Measurements from ENCODE around the gene PDPR.
A peak's percentile ranks its signal among the peaks of the same experiment; 100 is the strongest.
"Not testable (repeated sequence)": the region's sequence is repeated elsewhere in the genome, so short reads cannot be mapped to it uniquely, and the experiment has no call there.

PDPR gene

GRCh38 chr16:70113982-70114826 is at the start of gene PDPR:
PDPR (plus strand) TSS chr16:70114332; CDS start chr16:70120493, 6,161 bp downstream.
- peak; percentile 88 for DNase-seq (ENCODE audit: low read depth)

GRCh38 chr16:70064841-70065370 is 49.2 kb upstream of the PDPR start:
- DNase-seq (ENCODE audit: low read depth), result peak; percentile 41

GRCh38 chr16:70065376-70065745 is 48.8 kb upstream of the PDPR start:
- not testable (repeated sequence) for DNase-seq (ENCODE audit: low read depth)

- peak; percentile 84 for DNase-seq (ENCODE audit: low read depth)
These were observed 48.1 kb upstream of the PDPR start for GRCh38 chr16:70065746-70066658.

- DNase-seq (ENCODE audit: low read depth), result not testable (repeated sequence)
These were observed 47.4 kb upstream of the PDPR start for GRCh38 chr16:70066751-70067150.

- not testable (repeated sequence) for DNase-seq (ENCODE audit: low read depth)
These were observed 35.1 kb upstream of the PDPR start for GRCh38 chr16:70079081-70079480.

GRCh38 chr16:70081219-70081618 is 32.9 kb upstream of the PDPR start:
- not testable (repeated sequence) for DNase-seq (ENCODE audit: low read depth)

GRCh38 chr16:70083931-70084330 is 30.2 kb upstream of the PDPR start:
- DNase-seq (ENCODE audit: low read depth), result not testable (repeated sequence)

- not testable (repeated sequence) for DNase-seq (ENCODE audit: low read depth)
These were observed 26.0 kb upstream of the PDPR start for GRCh38 chr16:70088160-70088559.

- DNase-seq (ENCODE audit: low read depth), result not testable (repeated sequence)
These were observed 25.3 kb upstream of the PDPR start for GRCh38 chr16:70088877-70089276.

GRCh38 chr16:70089289-70089688 is 24.8 kb upstream of the PDPR start:
- DNase-seq (ENCODE audit: low read depth), result not testable (repeated sequence)

GRCh38 chr16:70091104-70091503 is 23.0 kb upstream of the PDPR start:
- DNase-seq (ENCODE audit: low read depth), result not testable (repeated sequence)

GRCh38 chr16:70094096-70094495 is 20.0 kb upstream of the PDPR start:
- DNase-seq (ENCODE audit: low read depth), result not testable (repeated sequence)

- not testable (repeated sequence) for DNase-seq (ENCODE audit: low read depth)
These were observed 4.4 kb upstream of the PDPR start for GRCh38 chr16:70109583-70110279.

GRCh38 chr16:70112162-70112561 is 2.0 kb upstream of the PDPR start:
- DNase-seq (ENCODE audit: low read depth), result not testable (repeated sequence)

- DNase-seq (ENCODE audit: low read depth), result not testable (repeated sequence)
These were observed 542 bp upstream of the PDPR start for GRCh38 chr16:70113599-70113981.

- not testable (repeated sequence) for DNase-seq (ENCODE audit: low read depth)
These were observed 4.2 kb downstream of the PDPR start for GRCh38 chr16:70118354-70118753.

- DNase-seq (ENCODE audit: low read depth), result not testable (repeated sequence)
These were observed 4.6 kb downstream of the PDPR start for GRCh38 chr16:70118776-70119175.

GRCh38 chr16:70120398-70120797 is 6.3 kb downstream of the PDPR start:
- DNase-seq (ENCODE audit: low read depth), result not testable (repeated sequence)

- DNase-seq (ENCODE audit: low read depth), result not testable (repeated sequence)
These were observed 9.7 kb downstream of the PDPR start for GRCh38 chr16:70123822-70124221.

GRCh38 chr16:70126226-70126625 is 12.1 kb downstream of the PDPR start:
- not testable (repeated sequence) for DNase-seq (ENCODE audit: low read depth)

GRCh38 chr16:70127706-70128105 is 13.6 kb downstream of the PDPR start:
- not testable (repeated sequence) for DNase-seq (ENCODE audit: low read depth)

Data from activated T-cell treated with anti-CD3 and anti-CD28 coated beads for 24 hours (primary cell).